Activated effector memory CD4-positive, alpha-beta T cell treated with Interleukin-2 at 50 U/mL for 16 hours (primary cell): ENCODE data around the gene MGAT3.

Experiments used
- DNase-seq: peaks from one replicate; pipeline ENCODE4 v3.0.0-alpha.2; 2020

Gene MGAT3

DNA sequence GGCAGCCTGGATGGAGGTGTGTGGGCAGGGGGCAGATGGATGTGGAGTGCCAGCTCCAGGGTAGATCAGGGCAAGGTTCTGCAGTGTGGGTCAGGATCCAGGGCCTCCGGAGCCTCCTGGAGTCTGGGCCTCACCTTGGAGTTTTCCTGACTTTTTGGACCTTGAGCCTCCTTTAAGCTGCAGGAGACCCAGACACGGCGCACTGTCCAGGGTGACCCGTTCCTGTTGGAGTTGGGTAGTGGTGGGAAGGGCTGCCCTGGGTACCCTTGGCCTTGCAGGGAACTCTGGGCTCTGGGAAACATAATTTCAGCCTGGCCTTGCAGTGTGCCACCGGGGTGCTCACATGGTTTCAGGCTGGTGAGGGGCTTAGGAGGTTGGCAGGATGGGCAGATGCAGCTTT is 17.0 kb downstream of the MGAT3 start:
- no peak for DNase-seq

DNA sequence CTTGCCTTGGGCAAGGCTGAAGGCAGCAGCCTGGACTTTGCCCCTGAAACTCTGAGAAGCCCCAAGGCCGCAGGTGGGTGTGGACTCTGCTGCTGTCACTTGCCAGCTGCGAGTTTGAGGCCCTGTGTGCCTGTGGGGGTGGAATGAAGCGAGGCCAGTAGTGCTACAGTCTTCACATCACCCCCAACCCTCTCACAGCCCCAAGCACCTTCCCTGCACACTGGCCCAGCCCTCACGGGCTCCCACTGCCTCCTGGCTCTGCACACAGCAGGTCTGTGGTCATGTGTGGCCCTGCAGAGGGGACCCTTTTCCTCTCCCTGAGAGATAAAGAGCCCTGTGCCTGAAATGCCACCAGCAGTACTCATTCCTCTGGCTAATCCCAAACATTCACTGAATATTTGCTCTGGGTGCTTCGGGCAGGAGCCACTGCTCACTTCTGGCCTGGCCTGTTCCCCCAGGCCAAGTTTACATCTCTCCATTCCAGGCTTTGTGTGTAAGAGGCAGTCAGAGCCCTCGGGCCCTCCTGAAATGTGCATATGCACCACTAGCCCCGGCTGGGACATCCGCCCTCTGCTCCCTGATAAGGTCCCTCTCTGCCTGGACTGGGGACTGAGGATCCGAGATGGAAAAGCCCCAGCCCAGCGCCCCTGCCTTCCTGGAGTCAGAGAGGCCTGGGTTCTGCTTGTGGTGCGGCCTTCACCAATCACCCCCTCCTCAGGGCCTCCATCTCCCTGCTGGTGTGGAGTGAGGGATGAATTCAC is 17.7 kb downstream of the MGAT3 start:
- DNase-seq = no peak

DNA sequence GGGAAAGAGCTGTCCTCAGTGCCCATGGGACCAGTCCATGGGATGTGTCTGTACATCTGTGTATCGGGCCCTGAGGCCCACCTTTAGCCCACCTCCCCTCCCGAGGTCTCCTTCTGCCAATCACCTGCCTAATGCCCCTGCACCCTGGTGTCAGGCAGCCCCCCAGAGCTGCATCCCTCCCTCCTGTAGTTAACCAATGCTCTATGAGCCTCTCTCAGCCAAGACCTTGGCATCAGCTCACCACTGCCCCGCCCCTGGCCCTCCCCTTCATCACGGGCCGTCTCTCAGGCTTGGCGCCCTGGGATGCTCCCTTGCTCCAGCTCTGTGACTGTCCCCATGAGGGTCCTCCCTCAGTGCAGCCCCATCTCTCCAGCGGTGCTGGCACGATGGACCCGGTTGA is 18.5 kb downstream of the MGAT3 start:
- no peak for DNase-seq

DNA sequence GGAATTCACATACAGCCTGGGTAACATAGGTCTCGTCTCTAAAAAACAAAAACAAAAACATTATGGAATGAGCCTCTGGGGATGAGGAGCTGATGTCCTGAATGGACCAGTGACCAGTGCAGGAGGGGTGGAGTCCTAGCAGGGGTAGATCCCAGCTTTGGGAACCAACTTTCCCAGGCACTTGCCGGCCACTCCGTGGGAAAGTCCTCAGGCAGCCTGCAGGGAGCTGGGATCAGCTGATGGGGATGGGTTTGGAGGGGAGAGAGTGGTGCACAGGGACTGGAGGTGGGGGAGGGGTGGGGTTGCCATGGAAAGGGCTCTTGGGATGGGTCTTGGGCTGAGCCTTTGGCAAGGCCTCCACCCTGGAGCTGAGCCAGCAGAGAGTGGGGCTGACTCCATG is 19.1 kb downstream of the MGAT3 start:
- DNase-seq = no peak

DNA sequence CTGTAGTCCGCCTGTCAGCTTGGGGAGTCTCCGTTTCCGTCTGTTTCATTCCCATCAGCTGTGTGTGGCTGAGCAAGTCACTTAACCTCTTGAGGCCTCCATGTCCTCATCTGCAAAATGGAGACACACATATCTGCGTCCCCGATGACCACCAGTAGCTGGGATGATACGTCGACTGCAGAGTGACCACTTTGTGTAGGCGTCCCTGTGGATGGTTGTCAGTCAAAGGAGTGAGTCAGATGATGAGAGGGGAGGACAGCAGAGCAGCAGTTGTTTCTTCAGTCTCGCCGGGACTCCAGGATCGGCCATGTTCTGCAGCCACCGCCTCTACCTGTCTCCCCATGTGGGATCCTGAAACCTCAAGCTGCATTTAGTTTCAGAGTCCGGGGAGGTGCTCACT is 19.9 kb downstream of the MGAT3 start:
- no peak for DNase-seq

DNA sequence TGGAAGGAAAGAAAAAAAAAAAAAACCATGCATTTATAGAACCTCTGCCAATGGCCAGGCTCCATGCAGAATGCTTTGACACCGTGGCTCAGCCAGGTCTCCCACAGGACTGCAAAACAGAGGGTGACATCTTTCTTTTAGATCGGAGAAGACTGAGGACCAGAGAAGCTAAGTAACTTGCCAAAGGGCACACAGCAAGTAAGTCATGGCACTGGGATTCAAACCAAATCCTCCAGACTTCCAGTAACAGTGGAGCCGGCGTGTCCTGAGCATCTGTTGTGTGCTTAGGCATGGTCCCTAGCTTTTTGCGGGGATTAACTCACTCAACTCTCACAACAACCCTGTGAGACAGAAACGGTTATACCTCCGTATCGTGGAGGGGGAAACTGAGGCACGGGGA is 20.7 kb downstream of the MGAT3 start:
- DNase-seq = no peak

DNA sequence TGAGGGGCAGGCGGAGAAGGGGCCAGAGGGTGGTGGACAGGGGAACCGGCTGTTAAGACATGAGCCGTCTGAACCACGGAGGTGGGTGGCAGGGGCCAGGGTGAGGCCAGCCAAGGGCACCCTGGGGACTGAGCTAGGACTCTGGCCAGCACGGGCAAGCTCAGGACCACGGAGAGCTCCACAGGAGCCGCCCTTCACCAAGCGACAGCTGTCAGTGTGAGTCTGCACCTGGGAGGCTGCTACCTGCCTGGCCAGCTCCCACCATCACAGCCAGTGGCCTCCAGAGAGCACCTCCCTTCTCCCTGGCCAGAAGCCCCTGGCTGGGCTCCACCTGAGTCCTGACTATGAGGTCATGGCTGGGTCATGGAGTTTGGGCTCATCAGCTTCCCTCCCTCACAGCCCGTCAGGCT is 21.6 kb downstream of the MGAT3 start:
- no peak for DNase-seq

DNA sequence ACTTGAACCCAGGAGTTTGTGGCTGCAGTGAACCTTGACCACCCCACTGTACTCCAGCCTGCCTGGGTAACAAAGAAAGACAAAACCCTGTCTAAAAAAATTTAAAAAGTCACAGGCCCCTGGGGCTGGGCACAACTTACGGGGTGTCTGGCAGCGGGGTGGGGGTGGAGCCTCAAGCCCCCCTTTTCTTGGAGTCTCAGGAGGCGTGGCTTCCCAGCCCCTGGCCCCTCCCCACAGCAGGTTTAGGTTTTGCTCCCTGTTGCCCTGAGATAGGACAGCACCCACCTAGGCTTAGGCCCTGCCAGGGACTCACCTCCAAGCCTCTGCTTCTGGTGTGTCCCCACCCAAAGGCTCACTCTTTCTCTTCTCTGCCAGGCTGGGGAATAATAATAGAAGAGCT is 22.4 kb downstream of the MGAT3 start:
- no peak for DNase-seq

DNA sequence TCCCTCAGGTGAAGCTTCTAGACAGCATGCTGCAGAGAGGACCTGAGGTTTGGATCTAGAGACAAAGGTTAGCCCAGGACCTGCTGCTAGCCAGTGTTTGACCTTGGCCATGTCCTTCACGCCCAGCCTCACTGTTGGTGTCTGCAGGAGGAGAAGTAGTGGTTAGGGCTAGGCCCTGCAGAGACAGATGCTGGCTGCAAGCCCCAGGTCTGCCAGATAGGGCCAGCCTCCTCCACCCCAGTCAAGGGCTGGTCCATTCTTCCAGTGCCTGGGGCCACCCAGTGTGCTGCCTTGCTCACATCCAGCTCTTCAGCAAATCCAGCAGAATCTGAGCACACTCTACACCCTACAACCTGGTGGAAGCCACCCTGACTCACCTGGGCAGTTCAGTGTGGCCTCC is 23.7 kb downstream of the MGAT3 start:
- no peak for DNase-seq

DNA sequence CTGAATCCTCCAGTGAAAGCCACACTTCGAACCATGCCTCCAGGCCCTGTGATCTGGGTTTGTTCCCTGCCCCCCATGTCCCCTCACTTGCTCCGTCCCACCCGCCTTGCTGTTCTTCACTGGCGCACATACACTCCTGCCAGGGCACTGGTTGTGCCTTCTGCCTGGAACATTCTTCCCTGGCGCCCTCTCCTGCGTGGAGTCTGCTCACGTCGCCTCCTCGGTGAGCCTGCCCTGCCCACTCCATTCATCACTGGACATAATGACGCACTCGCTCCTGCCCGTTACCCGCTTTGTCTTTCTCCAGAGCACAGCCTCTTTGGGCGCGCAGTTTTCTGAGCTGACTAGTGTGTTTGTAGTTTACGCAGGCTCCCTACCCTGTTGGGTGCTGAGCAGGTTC is 24.2 kb downstream of the MGAT3 start:
- DNase-seq = no peak

DNA sequence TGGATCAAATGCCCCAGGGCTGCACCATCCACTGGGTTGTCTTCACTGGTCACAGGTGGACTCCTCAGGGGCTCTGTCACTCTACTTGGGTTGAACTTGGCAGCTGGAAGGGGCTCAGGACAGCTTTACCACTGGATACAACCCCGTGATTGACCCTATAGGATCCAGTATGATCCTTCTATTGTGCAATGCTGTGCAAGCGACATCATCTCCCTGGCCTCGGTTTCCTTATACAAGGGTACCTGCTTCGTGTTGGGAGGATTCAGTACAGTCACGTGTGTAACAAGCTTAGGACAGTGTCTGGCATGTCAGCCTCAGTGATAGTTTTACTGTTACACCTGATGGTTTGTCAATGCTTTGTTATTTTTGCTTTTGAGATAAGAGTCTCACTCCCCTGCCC is 24.8 kb downstream of the MGAT3 start:
- no peak for DNase-seq

DNA sequence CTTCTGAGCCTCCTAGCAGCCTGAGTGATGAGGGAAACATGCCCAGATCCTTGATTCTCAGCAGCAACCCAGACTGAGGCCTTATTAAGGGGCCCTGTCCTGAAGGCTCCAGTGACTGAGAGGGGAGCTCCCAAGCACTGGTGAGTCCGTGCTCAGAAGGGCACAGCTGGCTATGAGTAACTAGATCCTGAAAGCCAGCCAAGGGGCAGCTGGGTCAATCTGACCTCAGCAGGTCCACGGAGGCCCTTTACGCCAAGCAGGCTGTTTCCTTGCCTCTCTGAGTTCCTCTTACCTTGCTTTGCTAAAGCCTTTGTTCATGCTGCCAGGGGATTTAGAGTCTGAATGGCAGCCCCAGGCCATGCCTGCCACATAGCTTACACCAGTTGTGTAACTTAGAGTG is 26.0 kb downstream of the MGAT3 start:
- no peak for DNase-seq

DNA sequence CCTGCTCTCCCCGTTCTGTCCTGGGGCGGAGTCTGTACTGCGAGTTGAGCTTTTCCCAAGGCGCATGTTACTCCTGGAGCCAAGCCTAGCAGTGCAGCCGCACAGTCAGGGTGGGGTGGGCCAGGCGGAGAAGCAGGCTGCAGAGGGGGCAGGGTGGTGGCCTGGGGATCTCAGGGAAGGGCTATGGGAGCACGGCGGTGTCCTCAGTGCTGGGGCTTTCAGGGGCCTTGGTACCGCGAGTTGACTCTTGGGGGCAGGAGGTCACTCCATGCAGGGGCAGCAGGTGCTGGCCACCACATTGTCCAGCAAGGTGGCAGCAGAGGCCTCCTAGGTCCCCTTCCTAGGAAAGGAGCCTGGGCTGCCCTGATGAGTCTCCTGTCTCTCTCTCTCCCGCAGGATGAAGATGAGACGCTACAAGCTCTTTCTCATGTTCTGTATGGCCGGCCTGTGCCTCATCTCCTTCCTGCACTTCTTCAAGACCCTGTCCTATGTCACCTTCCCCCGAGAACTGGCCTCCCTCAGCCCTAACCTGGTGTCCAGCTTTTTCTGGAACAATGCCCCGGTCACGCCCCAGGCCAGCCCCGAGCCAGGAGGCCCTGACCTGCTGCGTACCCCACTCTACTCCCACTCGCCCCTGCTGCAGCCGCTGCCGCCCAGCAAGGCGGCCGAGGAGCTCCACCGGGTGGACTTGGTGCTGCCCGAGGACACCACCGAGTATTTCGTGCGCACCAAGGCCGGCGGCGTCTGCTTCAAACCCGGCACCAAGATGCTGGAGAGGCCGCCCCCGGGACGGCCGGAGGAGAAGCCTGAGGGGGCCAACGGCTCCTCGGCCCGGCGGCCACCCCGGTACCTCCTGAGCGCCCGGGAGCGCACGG is 30.4 kb downstream of the MGAT3 start:
- no peak for DNase-seq

DNA sequence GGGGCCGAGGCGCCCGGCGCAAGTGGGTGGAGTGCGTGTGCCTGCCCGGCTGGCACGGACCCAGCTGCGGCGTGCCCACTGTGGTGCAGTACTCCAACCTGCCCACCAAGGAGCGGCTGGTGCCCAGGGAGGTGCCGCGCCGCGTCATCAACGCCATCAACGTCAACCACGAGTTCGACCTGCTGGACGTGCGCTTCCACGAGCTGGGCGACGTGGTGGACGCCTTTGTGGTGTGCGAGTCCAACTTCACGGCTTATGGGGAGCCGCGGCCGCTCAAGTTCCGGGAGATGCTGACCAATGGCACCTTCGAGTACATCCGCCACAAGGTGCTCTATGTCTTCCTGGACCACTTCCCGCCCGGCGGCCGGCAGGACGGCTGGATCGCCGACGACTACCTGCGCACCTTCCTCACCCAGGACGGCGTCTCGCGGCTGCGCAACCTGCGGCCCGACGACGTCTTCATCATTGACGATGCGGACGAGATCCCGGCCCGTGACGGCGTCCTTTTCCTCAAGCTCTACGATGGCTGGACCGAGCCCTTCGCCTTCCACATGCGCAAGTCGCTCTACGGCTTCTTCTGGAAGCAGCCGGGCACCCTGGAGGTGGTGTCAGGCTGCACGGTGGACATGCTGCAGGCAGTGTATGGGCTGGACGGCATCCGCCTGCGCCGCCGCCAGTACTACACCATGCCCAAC is 31.2 kb downstream of the MGAT3 start:
- no peak for DNase-seq

DNA sequence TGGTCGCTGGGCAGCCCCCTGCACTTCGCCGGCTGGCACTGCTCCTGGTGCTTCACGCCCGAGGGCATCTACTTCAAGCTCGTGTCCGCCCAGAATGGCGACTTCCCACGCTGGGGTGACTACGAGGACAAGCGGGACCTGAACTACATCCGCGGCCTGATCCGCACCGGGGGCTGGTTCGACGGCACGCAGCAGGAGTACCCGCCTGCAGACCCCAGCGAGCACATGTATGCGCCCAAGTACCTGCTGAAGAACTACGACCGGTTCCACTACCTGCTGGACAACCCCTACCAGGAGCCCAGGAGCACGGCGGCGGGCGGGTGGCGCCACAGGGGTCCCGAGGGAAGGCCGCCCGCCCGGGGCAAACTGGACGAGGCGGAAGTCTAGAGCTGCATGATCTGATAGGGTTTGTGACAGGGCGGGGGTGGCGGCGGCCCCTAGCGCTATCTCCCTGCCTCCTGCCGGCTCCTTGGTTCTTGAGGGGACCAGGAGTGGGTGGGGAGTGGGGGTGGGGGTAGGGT is 31.8 kb downstream of the MGAT3 start:
- no peak for DNase-seq

DNA sequence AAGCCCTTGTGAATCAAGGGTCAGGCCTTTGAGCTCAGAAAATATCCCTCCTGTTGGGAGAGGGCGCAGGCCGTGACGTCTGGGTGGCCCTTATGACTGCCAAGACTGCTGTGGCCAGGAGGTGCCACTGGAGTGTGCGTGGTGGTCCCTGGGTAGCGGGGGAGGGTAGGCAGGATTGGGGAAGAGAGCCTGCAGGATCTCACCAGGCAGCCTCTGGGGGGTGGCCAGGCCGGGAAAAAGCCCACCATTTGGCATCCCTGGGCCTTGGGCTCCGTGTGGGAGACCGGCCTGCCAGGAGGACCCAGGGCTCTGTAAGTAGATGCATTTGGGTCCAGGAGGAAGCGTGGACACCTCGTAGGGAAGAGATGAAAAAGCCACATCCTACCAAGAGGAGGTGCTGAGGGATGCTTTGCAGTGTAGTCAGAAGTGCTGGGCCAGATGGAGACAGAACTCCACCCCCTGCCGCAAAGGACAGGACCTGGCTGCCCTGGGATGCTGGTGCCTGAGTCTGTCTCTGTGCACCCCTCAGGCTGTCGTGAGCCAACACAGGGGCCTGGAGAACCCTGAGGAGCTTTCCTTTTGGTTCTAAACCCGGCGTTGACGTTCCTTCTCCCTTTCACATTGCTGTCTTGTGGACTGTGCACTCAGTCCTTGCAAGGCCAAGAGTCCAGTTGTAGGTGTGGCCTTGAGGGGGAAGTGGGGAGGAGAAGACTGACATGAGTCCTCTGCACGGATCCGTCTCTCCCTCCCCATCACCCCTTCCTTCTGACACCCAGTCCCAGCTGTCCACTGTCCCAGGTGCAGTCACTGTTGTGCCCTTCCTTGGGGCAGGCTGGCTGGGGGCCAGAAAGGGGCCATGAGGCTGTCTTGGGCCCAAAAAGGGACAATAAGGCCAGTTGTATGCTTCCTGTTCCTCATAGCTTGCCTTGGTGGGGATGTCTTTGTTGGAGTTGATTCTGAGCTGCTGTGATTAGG is 32.6 kb downstream of the MGAT3 start:
- DNase-seq = no peak

DNA sequence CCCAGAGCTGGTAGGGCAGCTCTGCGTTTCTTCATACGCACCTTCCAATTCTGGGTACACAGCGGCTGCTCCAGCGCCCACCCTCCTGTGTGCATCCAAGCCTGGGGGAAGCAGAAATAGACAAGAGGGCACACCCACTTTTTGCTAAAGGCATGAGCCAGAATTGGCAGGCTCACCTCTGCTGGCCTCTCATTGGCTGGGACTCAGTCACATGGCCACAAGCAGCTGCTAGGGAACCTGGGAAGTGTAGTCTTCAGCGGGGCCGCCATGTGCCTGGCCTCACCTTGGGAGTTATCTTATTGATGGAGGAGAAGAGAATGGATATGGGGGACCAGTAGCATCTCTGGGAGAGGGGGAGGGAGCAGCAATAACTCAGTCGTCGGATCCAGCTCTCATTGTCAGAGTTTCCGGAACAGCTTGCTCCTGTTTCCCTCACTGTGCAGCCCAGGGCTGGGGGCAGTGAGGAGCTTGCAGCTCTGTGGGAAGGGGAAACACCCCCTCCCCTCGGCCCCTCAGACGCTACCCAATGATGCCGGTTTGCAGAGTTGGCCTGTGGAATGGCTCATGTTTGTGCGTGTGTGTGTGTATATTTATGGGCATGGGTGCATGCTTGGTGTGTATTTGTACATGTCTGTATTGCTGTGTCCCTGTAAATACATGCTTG is 33.5 kb downstream of the MGAT3 start:
- peak; percentile 68 for DNase-seq

DNA sequence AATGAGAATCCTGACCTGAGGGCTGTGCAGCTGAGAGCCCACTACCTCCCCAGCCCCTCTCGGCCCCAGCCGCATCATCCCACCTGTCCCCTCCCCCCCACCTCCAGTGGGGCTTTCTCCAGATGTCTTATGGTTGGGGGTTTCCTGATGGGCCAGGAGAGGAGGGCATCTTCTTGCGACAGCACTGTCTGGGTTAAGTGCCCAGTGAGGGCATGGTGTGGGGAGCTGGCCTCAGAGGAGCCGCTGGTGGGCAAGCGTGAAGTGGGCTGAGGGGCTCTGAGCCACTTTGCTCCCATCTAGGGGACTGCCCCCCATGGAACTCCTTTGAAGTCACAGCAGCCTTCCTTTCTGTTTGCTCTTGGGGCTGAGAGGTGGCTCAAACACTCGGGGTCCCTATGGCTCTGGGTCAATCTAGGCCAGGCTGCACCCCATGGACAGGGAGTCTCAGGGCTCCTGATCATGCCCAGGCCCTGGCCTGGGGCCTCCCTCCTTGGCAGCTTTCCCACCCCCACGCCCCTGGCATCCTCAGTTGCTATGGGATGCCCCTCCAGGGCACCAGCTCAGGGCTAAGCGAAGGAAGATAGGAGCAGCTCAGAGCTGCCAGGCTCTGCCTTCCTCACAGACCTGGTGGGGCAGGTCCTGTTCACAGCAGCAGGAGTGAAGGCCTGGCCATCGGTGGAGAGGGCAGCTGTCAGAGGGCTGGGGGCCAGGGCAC is 34.3 kb downstream of the MGAT3 start:
- DNase-seq = no peak

DNA sequence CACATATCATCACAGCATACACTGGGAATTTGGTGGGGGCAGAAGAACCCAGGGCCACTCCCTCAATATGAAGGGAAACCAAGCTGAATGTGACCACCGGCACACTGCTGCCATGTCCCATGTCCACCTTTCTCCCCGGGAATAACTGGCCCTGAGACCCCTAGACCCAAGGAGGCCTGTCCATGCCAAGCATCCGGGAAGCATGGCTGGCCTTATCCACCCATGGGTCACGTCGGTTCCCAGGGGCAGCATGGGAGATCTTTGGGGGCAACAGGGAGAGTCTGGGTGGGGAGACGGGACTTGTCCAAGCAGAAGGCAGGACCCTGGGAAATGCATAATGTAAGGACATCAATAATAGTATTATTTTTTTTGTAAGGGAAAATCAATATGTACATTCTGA is 34.9 kb downstream of the MGAT3 start:
- DNase-seq = no peak

DNA sequence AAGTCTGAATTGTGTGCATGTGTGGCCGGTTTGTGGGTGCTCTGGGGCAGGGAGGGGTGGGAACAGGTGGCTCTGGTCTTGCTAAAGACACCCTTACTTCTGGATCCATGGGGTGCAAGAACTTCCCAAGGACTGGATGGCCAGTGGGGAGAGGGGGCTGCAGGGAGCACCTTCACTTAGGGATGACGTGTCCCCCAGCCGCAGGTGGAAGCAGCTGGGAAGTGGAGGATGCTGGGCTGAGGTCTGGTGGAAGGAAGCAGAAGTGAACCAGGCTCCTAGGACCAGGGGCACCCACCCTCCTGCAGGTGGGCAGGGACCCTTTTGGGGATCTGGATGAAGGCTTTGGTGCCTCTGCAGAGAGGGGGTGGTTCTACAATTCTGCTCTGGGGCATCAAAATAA is 35.4 kb downstream of the MGAT3 start:
- no peak for DNase-seq

DNA sequence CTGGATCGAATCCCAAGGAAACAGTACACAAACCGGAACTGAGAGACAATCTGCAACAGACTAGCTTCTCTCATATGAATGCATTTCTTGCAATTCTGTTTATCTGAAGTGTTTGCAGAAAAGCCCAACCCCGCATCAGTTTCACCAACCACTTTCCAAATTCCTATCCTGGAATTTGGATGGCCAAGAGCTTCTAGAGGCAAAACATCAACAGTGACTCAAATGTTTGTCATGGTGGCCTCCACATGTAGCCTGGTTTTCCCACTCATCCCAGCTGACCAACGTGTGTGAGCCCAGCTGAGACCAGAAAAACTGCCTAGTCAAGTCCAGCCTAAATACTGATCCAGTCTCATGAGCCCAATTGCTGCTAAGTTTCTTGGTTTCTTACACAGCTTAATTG is 36.9 kb downstream of the MGAT3 start:
- DNase-seq = no peak
